Activated T-cell treated with anti-CD3 and anti-CD28 coated beads, Interleukin-2, amount 50 U/mL, for 48 hours (primary cell): ENCODE measurements around the gene BZW2.
"Not testable (repeated sequence)": the region's sequence is repeated elsewhere in the genome, so short reads cannot be mapped to it uniquely, and the experiment has no call there.

Experiments used
- DNase-seq, 2 experiments: peaks; one replicate each; pipeline ENCODE4 v3.0.0-alpha.2; 2020

Gene BZW2

GRCh38 chr7:16646472-16647072 is 591 bp downstream of the BZW2 start:
- DNase-seq: no peak

DNA sequence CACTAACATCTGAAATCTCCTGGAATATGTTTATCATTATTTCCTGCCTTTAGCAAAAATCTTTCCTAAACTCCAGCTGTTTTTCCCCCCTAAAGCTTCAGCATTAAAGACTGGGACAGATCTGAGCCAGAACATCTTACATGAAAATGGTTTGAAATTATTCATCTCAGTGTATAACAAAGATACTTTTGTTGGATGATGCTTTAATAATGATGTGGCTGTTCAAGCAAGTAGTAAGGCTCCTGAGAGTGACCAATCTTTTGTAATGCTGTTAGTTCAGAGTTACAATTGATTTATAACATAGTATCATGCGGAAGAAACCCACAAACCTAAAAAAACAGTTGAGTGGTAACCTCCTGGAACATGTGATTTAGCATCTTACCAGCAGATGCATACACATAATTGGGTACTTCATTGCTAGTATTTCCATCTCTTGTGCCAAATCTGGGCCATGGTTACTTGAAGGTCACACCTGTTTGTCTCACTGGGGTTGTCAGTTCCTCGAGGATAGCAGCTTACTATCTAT is 1.5 kb downstream of the BZW2 start:
- DNase-seq: no peak

- DNase-seq: no peak
Observed at GRCh38 chr7:16648551-16648950, 2.6 kb downstream of the BZW2 start.

- no peak for DNase-seq
Observed at GRCh38 chr7:16649196-16649595, 3.2 kb downstream of the BZW2 start.

- DNase-seq: no peak
Observed at GRCh38 chr7:16650266-16650665, 4.3 kb downstream of the BZW2 start.

- no peak for DNase-seq
Observed at GRCh38 chr7:16651396-16652239, 5.6 kb downstream of the BZW2 start.

DNA sequence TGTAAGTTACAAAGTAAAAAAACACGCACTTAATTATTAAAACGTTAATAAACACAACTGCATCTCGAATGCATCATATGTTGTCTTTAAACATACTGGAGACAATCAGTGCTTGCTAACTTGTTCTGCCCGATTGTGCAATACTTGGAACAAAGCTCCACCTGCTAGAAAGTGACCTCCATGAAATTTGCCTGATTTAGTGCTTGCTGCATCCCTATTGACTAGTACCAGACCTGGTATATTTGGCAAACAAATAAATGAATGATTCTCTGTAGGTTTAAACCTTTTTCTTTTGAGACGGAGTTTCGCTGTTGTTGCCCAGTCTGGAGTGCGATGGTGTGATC is 6.2 kb downstream of the BZW2 start:
- no peak for DNase-seq

DNA sequence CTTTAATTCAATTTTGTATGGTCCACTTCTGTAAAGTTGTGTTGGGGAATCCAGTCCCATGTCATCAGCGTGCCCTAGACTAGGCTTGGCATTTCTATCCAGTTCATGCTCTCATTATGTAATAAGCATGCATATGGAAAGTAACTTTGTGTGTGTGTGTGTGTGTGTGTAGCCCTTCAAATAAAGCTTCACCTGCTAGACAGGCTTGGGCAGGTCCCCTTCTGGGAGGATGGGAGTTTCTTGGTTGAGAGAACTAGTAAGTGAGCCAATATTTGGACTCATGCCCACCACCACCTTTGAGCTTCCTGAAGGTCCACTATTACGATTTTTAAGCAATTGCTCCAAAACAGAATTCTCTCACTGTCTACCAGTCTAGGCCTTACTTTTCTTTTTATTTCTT is 6.9 kb downstream of the BZW2 start:
- no peak for DNase-seq

- no peak for DNase-seq
Observed at GRCh38 chr7:16655394-16655793, 9.4 kb downstream of the BZW2 start.

DNA sequence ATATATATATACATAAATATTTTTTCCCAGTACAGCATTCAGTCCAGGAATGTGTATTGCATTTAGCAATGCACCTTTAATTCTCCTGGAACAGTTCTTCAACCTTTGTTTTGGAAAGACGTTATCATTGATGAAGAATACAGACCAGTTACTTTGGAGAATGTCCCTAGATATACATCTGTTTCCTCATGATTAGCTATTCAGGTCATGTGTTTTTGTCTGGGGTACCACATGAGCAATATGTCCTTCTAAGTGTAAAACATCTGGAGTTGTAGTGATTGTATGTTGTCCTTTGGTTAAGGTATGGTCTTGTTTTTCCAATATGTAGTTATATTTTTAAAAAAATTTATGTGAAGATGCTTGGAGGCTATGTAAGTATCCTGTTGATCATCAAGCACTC is 10.2 kb downstream of the BZW2 start:
- no peak for DNase-seq

GRCh38 chr7:16657656-16658279 is 11.8 kb downstream of the BZW2 start:
- no peak for DNase-seq

GRCh38 chr7:16659854-16660497 is 14.0 kb downstream of the BZW2 start:
- not testable (repeated sequence) for DNase-seq

DNA sequence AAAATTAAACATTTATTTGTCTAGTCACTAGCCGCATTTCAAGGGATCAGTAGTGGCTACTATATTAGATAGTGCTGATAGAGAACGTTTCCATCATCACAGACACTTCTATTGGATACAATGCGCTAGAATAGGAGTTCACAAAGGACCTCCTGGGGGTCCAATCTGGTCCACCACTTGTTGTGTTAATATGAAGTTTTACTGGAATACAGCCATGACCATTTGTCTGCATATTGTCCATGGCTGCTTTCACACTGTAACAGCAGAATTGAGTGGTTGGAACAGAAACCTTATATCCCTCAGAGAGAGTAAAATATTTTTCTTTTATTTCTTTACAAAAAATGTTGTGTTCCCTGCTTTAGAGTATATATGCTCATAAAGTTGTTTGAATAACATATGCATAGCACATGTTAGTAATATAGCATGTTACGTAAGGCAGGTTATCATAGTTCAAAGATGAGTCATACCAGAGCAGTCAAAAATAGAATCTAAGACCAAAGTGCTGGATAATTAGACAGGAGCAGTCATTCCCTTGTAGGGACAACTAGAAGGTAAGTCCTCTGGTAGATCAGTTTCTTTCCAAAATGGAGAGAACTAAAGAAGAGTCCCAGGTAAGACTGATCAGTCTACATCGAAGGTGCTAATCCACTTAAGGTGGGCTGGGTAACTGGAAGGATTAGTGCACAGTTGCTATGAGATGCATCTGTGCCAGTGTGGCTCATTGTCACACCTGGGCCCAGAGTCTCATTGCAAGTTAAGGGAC is 14.9 kb downstream of the BZW2 start:
- DNase-seq: no peak

DNA sequence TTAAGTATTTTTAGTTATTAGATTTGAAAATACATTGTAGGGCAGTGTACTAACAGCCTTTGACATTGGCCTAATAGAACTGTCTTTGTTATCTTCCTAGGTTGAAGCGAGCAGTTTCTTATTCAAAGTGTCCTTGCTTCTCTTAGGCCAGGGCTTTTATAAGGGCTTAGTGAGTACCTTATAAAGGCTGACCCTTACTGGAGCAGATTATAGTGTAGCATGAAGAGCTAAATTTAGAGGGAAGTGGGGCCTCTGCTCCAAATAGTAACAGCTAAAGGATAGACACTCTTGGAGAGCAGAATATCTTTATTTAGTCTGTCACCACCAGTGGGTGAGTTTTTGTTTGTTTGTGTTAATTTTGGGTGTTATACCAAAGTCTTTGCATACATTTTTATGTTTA is 15.9 kb downstream of the BZW2 start:
- DNase-seq: no peak

DNA sequence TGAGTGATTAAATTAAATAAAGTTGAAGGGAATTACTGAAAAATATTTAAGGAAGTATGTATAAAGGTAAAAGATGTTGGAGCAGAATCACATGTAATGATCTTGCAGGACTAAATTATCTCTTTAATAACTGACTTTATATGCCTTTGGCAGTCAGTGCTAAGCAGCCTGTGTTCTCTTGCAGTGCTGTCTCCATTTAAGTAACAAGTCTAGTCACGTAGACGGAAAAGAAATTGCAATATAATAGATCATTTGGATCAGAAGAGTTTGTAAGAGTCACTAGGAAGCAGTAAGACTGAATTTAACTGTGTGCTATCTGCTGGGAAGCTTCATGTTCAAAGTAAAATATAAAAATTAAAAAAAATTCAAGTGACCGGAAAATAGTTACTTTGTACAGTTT is 21.4 kb downstream of the BZW2 start:
- no peak for DNase-seq

DNA sequence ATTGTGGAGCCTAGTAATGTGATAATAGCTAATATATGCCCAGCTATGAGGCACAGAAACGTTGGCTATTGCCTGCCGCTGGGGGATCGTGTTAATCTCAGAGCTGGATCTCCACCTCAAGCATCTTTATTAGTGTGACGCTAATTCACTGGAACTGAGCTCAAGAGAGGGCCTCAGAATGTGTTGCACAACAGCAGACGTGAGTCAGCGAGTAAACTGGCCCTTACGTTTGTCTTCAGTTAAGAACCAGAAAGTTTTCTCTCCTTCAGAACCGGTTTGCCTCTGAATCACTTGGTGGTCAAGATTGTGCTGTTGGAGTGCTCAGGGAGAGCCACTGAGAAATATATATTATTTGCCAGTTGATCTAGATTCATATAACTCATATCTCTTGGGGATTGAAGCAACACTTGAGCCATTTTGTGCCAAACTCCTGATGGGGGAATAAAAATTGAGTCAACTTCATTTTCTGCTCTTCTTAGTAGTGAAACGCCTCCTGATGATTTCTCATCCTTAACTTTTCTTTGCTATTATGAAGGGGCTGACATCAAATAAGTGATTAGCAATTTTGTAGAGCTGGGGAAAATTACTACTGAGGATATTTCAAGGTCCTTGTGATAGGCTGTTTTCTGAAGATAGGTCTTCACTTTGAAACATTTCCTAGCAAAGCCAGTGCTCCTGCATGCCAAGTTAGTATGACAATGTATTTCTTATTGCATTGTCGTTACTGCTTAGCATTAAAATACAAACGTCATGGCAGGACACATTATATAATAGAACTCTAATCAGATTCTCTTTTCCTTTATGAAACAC is 22.3 kb downstream of the BZW2 start:
- no peak for DNase-seq

DNA sequence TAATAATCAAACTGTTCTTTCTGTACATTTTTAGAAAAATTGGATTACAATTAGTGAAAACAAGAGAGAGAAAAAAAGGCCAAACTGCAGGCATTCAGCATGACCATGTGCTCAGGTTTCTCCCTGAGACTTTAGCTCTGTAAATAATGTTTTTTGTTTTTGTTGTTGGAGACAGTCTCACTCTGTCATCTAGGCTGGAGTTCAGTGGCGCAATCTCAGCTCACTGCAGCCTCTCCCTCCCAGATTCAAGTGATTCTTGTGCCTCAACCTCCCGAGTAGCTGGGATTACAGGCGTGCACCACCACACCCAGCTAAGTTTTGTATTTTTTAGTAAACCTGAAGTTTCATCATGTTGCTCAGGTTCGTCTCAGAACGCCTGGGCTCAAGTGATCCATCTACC is 23.0 kb downstream of the BZW2 start:
- DNase-seq: no peak

DNA sequence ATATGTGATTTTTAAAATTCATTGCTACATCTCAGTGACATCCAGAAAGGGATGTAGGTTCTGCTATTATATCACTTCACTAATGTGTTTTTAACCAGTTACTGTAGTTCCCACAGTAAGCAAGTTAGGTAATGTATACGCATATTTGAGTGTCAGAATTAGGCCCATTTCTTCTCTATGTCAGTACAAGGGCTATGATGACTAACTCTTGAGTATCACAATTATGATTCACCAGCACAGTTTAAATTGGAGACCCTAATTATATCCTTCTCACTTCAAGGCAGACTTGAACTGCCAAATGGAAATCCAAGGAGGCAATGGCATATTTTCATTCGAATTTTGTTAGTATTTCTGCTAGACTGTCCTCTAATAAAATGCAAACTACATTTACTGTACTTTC is 23.6 kb downstream of the BZW2 start:
- DNase-seq: no peak

GRCh38 chr7:16670021-16670420 is 24.0 kb downstream of the BZW2 start:
- DNase-seq: no peak

- DNase-seq: no peak
Observed at GRCh38 chr7:16670731-16671344, 24.9 kb downstream of the BZW2 start.

DNA sequence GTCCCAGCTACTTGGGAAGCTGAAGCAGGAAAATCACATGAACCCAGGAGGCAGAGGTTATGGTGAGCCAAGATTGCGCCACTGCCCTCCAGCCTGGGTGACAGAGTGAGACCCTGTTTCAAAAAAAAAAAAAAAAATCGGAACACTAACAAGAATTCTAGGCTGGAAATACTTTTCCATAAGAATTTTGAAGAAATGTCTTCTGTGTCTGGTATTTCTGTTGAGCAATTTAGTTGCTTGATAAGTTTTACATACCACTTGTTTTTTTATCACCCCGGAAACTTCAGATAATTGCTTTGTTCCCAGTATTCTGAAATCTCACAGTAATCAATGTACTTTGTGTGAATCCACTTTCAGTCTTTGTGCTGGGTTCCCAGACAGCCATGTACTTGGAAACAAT is 25.8 kb downstream of the BZW2 start:
- no peak for DNase-seq
